Femur (tissue), 1 donor: Measurements from ENCODE around the gene RGS11.

Experiments used
- DNase-seq: peaks from one replicate; pipeline ENCODE4 v3.0.0-alpha.2; 2017

The RGS11 gene

GRCh38 chr16:228151-228851, 47.4 kb downstream of the RGS11 start:
- DNase-seq, result no peak

- no peak for DNase-seq
Observed at GRCh38 chr16:220021-220420, 55.7 kb downstream of the RGS11 start.
